ENCODE data around the gene CPNE6. TPM values are rescaled to one million over a fixed set of nuclear protein-coding genes. Genes with fewer than 3 reads are reported as not detected.
A peak's percentile ranks its signal among the peaks of the same experiment; 100 is the strongest.

Gene CPNE6
- total and polyA plus RNA-seq, 2 of the 13 experiments (the other 11 are each of a cell fraction or from before 2014, with no cell fraction given) = not detected

DNA sequence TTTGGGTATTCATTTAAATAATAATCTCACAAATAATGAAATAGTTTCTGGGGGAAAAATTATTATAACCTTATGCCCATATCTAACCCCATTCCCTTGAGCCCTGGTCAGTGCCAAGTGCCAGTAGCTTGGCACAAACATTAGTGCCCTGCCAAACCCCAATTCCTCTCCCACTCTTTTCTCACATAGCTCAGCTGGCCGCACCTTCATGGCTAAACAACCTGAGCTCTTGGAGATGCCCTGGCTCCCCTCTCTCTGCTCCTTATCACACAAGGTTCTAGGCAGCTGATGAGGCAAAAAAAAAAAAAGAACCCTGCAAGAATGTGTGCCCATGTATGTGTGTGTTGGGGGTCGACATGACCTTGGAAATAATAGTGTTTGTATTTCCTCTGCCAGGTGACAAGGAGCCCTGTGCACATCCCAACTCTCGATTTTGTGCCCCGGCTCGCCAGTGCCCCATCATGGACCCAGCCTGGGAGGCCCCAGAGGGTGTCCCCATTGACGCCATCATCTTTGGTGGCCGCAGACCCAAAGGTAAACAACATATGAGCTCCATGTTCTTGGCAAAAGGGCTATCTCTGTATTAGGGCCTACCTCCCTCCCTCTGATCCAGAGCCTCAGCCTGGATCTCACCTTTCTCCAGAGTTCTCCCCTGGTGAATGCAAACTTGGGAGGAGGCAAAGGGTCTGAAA lies 31.1 kb downstream of the CPNE6 start (continued):
- no peak for TF ChIP-seq GPBP1L1 (CRISPR knock-in tag; IDR thresholded peaks at IDR 0.05)
- no peak for TF ChIP-seq RFXANK (CRISPR knock-in tag; IDR thresholded peaks at IDR 0.05)
- TF ChIP-seq YEATS2 (CRISPR knock-in tag; IDR thresholded peaks at IDR 0.05; ENCODE audit: borderline replicate concordance) = no peak
- TF ChIP-seq ZNF274 (CRISPR knock-in tag; IDR thresholded peaks at IDR 0.05) = 0 out of 2 replicates have a peak, but pooled peaks have one; percentile 51
- no peak for TF ChIP-seq ZNF207 (IDR thresholded peaks at IDR 0.05; ENCODE audit: borderline replicate concordance)
- TF ChIP-seq SALL2 (CRISPR knock-in tag; IDR thresholded peaks at IDR 0.05) = no peak
- TF ChIP-seq ZNF280B (CRISPR knock-in tag; IDR thresholded peaks at IDR 0.05; ENCODE audit: borderline replicate concordance) = no peak
- TF ChIP-seq ZNF446 (CRISPR knock-in tag; IDR thresholded peaks at IDR 0.05) = no peak
- no peak for TF ChIP-seq ZSCAN9 (CRISPR knock-in tag; IDR thresholded peaks at IDR 0.05; ENCODE audit: borderline replicate concordance)
- no peak for TF ChIP-seq ZFY (CRISPR knock-in tag; IDR thresholded peaks at IDR 0.05)
- no peak for TF ChIP-seq ZNF792 (CRISPR knock-in tag; IDR thresholded peaks at IDR 0.05)
- TF ChIP-seq KLF16 (CRISPR knock-in tag; IDR thresholded peaks at IDR 0.05) = no peak
- TF ChIP-seq ZNF24 (IDR thresholded peaks at IDR 0.05) = no peak
- no peak for TF ChIP-seq NFKB2 (CRISPR knock-in tag; IDR thresholded peaks at IDR 0.05; ENCODE audit: borderline replicate concordance)
- no peak for TF ChIP-seq ZNF331 (CRISPR knock-in tag; IDR thresholded peaks at IDR 0.05)
- TF ChIP-seq, protein P1, sequence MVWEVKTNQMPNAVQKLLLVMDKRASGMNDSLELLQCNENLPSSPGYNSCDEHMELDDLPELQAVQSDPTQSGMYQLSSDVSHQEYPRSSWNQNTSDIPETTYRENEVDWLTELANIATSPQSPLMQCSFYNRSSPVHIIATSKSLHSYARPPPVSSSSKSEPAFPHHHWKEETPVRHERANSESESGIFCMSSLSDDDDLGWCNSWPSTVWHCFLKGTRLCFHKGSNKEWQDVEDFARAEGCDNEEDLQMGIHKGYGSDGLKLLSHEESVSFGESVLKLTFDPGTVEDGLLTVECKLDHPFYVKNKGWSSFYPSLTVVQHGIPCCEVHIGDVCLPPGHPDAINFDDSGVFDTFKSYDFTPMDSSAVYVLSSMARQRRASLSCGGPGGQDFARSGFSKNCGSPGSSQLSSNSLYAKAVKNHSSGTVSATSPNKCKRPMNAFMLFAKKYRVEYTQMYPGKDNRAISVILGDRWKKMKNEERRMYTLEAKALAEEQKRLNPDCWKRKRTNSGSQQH (CRISPR knock-in tag; IDR thresholded peaks at IDR 0.05; ENCODE audit: low read depth) = no peak
- no peak for TF ChIP-seq ZNF136 (CRISPR knock-in tag; IDR thresholded peaks at IDR 0.05; ENCODE audit: low read depth)
- no peak for TF ChIP-seq STAT5B (CRISPR knock-in tag; IDR thresholded peaks at IDR 0.05)
- TF ChIP-seq ZNF660 (CRISPR knock-in tag; IDR thresholded peaks at IDR 0.05; ENCODE audit: borderline replicate concordance, low read depth) = no peak
- 0 out of 2 replicates have a peak, but pooled peaks have one; percentile 14 for TF ChIP-seq ZNF605 (CRISPR knock-in tag; IDR thresholded peaks at IDR 0.05)
- no peak for TF ChIP-seq ZNF674 (CRISPR knock-in tag; IDR thresholded peaks at IDR 0.05; ENCODE audit: low read depth)
- TF ChIP-seq, protein P2, sequence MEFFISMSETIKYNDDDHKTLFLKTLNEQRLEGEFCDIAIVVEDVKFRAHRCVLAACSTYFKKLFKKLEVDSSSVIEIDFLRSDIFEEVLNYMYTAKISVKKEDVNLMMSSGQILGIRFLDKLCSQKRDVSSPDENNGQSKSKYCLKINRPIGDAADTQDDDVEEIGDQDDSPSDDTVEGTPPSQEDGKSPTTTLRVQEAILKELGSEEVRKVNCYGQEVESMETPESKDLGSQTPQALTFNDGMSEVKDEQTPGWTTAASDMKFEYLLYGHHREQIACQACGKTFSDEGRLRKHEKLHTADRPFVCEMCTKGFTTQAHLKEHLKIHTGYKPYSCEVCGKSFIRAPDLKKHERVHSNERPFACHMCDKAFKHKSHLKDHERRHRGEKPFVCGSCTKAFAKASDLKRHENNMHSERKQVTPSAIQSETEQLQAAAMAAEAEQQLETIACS (CRISPR knock-in tag; IDR thresholded peaks at IDR 0.05) = no peak
- TF ChIP-seq ARID2 (CRISPR knock-in tag; IDR thresholded peaks at IDR 0.05; ENCODE audit: borderline replicate concordance) = no peak
- no peak for TF ChIP-seq BRD4 (CRISPR knock-in tag; IDR thresholded peaks at IDR 0.05)
- TF ChIP-seq REPIN1 (CRISPR knock-in tag; IDR thresholded peaks at IDR 0.05; ENCODE audit: borderline replicate concordance, low read depth) = peak; percentile 1; the same call in 1 of the 2 replicates
- TF ChIP-seq EED (CRISPR knock-in tag; IDR thresholded peaks at IDR 0.05) = peak; percentile 49; the same call in 1 of the 2 replicates
- TF ChIP-seq GATAD2A (CRISPR knock-in tag; IDR thresholded peaks at IDR 0.05) = no peak
- TF ChIP-seq RXRA (CRISPR knock-in tag; IDR thresholded peaks at IDR 0.05) = no peak

Measured in HepG2 (cell line).